Measurements from ENCODE around the gene SRGAP3.
"Not testable (repeated sequence)": the region's sequence is repeated elsewhere in the genome, so short reads cannot be mapped to it uniquely, and the experiment has no call there.

DNA sequence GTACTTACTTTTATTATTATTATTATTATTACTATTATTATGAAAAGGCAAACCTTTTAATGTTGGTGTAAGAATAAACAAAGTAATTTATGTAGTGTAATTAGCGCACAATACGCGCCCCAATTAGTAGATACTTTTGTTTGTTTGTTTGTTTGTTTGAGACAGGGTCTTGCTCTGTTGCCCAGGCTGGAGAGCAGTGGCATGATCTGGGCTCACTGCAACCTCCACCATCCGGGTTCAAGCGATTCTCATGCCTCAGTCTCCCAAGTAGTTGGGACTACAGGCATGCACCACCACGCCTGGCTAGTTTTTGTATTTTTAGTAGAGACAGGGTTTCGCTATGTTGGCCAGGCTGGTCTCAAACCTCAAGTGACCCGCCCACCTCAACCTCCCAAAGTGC lies 32.1 kb upstream of the SRGAP3 start:
- TF ChIP-seq, protein P1, sequence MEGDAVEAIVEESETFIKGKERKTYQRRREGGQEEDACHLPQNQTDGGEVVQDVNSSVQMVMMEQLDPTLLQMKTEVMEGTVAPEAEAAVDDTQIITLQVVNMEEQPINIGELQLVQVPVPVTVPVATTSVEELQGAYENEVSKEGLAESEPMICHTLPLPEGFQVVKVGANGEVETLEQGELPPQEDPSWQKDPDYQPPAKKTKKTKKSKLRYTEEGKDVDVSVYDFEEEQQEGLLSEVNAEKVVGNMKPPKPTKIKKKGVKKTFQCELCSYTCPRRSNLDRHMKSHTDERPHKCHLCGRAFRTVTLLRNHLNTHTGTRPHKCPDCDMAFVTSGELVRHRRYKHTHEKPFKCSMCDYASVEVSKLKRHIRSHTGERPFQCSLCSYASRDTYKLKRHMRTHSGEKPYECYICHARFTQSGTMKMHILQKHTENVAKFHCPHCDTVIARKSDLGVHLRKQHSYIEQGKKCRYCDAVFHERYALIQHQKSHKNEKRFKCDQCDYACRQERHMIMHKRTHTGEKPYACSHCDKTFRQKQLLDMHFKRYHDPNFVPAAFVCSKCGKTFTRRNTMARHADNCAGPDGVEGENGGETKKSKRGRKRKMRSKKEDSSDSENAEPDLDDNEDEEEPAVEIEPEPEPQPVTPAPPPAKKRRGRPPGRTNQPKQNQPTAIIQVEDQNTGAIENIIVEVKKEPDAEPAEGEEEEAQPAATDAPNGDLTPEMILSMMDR (conservative IDR thresholded peaks at IDR 0.05; ENCODE audit: low read length), result not testable (repeated sequence)
- TF ChIP-seq EZH2phosphoT487 (IDR thresholded peaks at IDR 0.05; ENCODE audit: borderline replicate concordance), result not testable (repeated sequence)

Data from Loucy (cell line).